ENCODE measurements around the gene GPR142.

GPR142 gene

GRCh38 chr17:74335529-74336062, 31.7 kb upstream of the GPR142 start:
- no peaks in the 10 kb centered on the region for H3K79me2 ChIP-seq (ENCODE audit: insufficient read depth, low read length)
- H3K9ac ChIP-seq (ENCODE audit: low read depth, low read length, poor library complexity, severe bottlenecking): no peak overlapping the region
- H3F3A ChIP-seq (ENCODE audit: low read depth): no peaks in the 10 kb centered on the region
- no peak overlapping the region for H2AFZ ChIP-seq (ENCODE audit: low read length)
- H3K9me2 ChIP-seq (replicated peaks; ENCODE audit: low read depth, low read length): no peaks in the 10 kb centered on the region
- TF ChIP-seq EZH2phosphoT487 (IDR thresholded peaks at IDR 0.05; ENCODE audit: borderline replicate concordance): no peak
- TF ChIP-seq CTCF (conservative IDR thresholded peaks at IDR 0.05; ENCODE audit: low read length): no peak
- H3K27me3 ChIP-seq (ENCODE audit: insufficient read depth, low read length, poor library complexity, severe bottlenecking): no peaks in the 10 kb centered on the region
- no peaks in the 10 kb centered on the region for H3K4me1 ChIP-seq (ENCODE audit: insufficient read depth, low read length, poor library complexity, severe bottlenecking)
- no peak overlapping the region for H3K4me3 ChIP-seq (ENCODE audit: low read length, poor library complexity, severe bottlenecking)
- H3K36me3 ChIP-seq (ENCODE audit: insufficient read depth, low read length): no peaks in the 10 kb centered on the region
- H3K9me3 ChIP-seq (ENCODE audit: insufficient read depth, low read depth, low read length): no peaks in the 10 kb centered on the region
- H3K4me2 ChIP-seq (ENCODE audit: low read depth, low read length, poor library complexity, severe bottlenecking): no peak overlapping the region
- no peaks in the 10 kb centered on the region for H4K20me1 ChIP-seq (ENCODE audit: insufficient read depth, low read length, poor library complexity, severe bottlenecking)

- Histone ChIP-seq H3K4me1 (ENCODE audit: insufficient read depth, low read length, poor library complexity, severe bottlenecking) (no peaks in the 10 kb centered on the region), H3K9me3 (ENCODE audit: insufficient read depth, low read depth, low read length) (no peaks in the 10 kb centered on the region), H4K20me1 (ENCODE audit: insufficient read depth, low read length, poor library complexity, severe bottlenecking) (no peaks in the 10 kb centered on the region), H3K4me2 (ENCODE audit: low read depth, low read length, poor library complexity, severe bottlenecking) (no peak overlapping the region), H3K79me2 (ENCODE audit: insufficient read depth, low read length) (no peaks in the 10 kb centered on the region), H3K36me3 (ENCODE audit: insufficient read depth, low read length) (no peaks in the 10 kb centered on the region), H3K4me3 (ENCODE audit: low read length, poor library complexity, severe bottlenecking) (no peak overlapping the region), H3K9me2 (replicated peaks; ENCODE audit: low read depth, low read length) (no peaks in the 10 kb centered on the region), H3F3A (ENCODE audit: low read depth) (no peaks in the 10 kb centered on the region), H3K27me3 (ENCODE audit: insufficient read depth, low read length, poor library complexity, severe bottlenecking) (no peaks in the 10 kb centered on the region), H3K9ac (ENCODE audit: low read depth, low read length, poor library complexity, severe bottlenecking) (no peak overlapping the region), H2AFZ (ENCODE audit: low read length) (no peak overlapping the region)
- TF ChIP-seq CTCF (conservative IDR thresholded peaks at IDR 0.05; ENCODE audit: low read length): no peak
- TF ChIP-seq EZH2phosphoT487 (IDR thresholded peaks at IDR 0.05; ENCODE audit: borderline replicate concordance): no peak
Measured at GRCh38 chr17:74336307-74336706, 31.0 kb upstream of the GPR142 start.

GRCh38 chr17:74337834-74338500, 29.3 kb upstream of the GPR142 start:
- Histone ChIP-seq H3K36me3 (ENCODE audit: insufficient read depth, low read length) (no peaks in the 10 kb centered on the region), H3K27me3 (ENCODE audit: insufficient read depth, low read length, poor library complexity, severe bottlenecking) (no peaks in the 10 kb centered on the region), H3K79me2 (ENCODE audit: insufficient read depth, low read length) (no peaks in the 10 kb centered on the region), H4K20me1 (ENCODE audit: insufficient read depth, low read length, poor library complexity, severe bottlenecking) (no peaks in the 10 kb centered on the region), H3K9me2 (replicated peaks; ENCODE audit: low read depth, low read length) (no peaks in the 10 kb centered on the region), H3K4me1 (ENCODE audit: insufficient read depth, low read length, poor library complexity, severe bottlenecking) (no peaks in the 10 kb centered on the region), H3K4me2 (ENCODE audit: low read depth, low read length, poor library complexity, severe bottlenecking) (no peak overlapping the region), H3K9ac (ENCODE audit: low read depth, low read length, poor library complexity, severe bottlenecking) (no peak overlapping the region), H3F3A (ENCODE audit: low read depth) (no peaks in the 10 kb centered on the region), H3K4me3 (ENCODE audit: low read length, poor library complexity, severe bottlenecking) (no peak overlapping the region), H3K9me3 (ENCODE audit: insufficient read depth, low read depth, low read length) (no peaks in the 10 kb centered on the region), H2AFZ (ENCODE audit: low read length) (no peak overlapping the region)
- TF ChIP-seq CTCF (conservative IDR thresholded peaks at IDR 0.05; ENCODE audit: low read length) (no peak), EZH2phosphoT487 (IDR thresholded peaks at IDR 0.05; ENCODE audit: borderline replicate concordance) (no peak)
